ENCODE results near the gene HDDC2. TPM values are rescaled to one million over a fixed set of nuclear protein-coding genes. Genes with fewer than 3 reads are reported as not detected.

Gene HDDC2
- total and polyA plus RNA-seq, 12 donors, result 94.2 to 166 (median 125) TPM

- intact Hi-C loops (cut with DNase I), result no loop called here
Measured at GRCh38 chr6:125245523-125246264, 56.1 kb downstream of the HDDC2 start.

GRCh38 chr6:125245109-125245508 is 56.7 kb downstream of the HDDC2 start:
- TF ChIP-seq CTCF (IDR thresholded peaks at IDR 0.05), result no peak
- no peak for TF ChIP-seq POLR2A (IDR thresholded peaks at IDR 0.05)
- WGBS, 4 donors, result 89 to 97% (median 95%) methylated on average over 1 to 4 of the region's 4 CpGs

More at GRCh38 chr6:125245523-125246264, 56.1 kb downstream of the HDDC2 start:
- H3K27me3 ChIP-seq, result no peaks in the 10 kb centered on the region
- no peaks in the 10 kb centered on the region for H3K9me3 ChIP-seq (replicated peaks in 1 of 3)
- peaks cover 15 to 23% of the 10 kb centered on the region in 2 donors for H3K4me1 ChIP-seq (replicated peaks in 1 of 2)
- 92 to 96% (median 95%) methylated on average over 7 of the region's 7 CpGs for WGBS, 4 donors
- TF ChIP-seq POLR2A (IDR thresholded peaks at IDR 0.05), result no peak
- no peak for TF ChIP-seq CTCF (IDR thresholded peaks at IDR 0.05)
- peak overlapping the region in 1 of 5 donors; percentile 34 for H3K27ac ChIP-seq
- H3K36me3 ChIP-seq (replicated peaks in 1 of 2), result no peaks in the 10 kb centered on the region
- DNase-seq, result no peak
- no peak overlapping the region for H3K4me3 ChIP-seq

GRCh38 chr6:125237764-125238163 is 64.0 kb downstream of the HDDC2 start:
- Histone ChIP-seq H3K4me1 (replicated peaks in 1 of 2) (peaks cover 10 to 17% of the 10 kb centered on the region in 2 donors), H3K27ac (no peak overlapping the region), H3K36me3 (replicated peaks in 1 of 2) (no peaks in the 10 kb centered on the region), H3K9me3 (replicated peaks in 1 of 3) (no peaks in the 10 kb centered on the region), H3K27me3 (no peaks in the 10 kb centered on the region), H3K4me3 (no peak overlapping the region)
- WGBS, 4 donors, result 92 to 95% (median 94%) methylated on average over 4 of the region's 4 CpGs
- no peak for DNase-seq
- intact Hi-C loops (cut with DNase I), result no loop called here
- TF ChIP-seq CTCF (IDR thresholded peaks at IDR 0.05), result no peak
- TF ChIP-seq POLR2A (IDR thresholded peaks at IDR 0.05), result no peak

More at GRCh38 chr6:125245109-125245508, 56.7 kb downstream of the HDDC2 start:
- Histone ChIP-seq H3K4me3 (no peak overlapping the region), H3K9me3 (replicated peaks in 1 of 3) (no peaks in the 10 kb centered on the region), H3K27ac (peak overlapping the region in 1 of 5 donors; percentile 7), H3K27me3 (no peaks in the 10 kb centered on the region), H3K36me3 (replicated peaks in 1 of 2) (no peaks in the 10 kb centered on the region), H3K4me1 (replicated peaks in 1 of 2) (peaks cover 15 to 23% of the 10 kb centered on the region in 2 donors)
- DNase-seq, result no peak
- intact Hi-C loops (cut with DNase I), result no loop called here

DNA sequence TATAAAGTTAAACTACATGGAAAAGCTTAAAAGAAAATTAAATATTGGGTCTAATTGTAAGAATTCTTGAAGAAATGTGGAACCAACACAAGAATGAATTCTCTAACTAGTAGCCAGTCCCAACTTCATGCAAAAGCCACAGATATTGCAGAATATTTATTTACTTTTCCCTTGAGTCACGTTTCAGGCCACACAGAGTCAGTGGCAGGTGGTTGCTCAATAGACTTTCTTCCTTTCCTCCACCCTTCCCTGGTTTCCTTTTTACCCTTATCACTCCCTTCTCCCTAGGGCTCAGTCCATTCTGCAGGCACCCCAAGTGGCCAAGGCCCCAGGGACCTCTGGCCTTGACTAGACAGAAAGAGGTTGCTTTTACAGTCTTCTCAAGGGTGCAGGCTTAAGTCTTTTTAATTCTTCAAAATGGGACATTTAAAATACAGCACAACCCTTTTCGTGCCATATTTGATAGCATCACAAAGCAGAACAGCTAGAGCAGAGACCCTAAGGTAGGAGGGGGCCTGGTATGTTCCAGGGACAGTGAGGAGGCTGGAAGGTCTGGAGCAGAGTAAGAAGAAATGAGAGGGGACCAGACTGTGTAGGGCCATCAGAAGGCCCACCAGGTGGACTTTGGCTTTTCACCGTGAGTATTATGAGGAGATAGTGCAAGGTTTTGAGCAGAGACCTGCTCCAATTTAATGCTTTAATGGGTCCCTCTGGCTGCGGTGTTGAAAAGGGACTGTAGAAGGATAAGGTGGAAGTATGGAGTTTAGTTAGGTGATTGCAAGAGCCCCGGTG is 65.0 kb downstream of the HDDC2 start:
- Histone ChIP-seq H3K36me3 (replicated peaks in 1 of 2) (no peaks in the 10 kb centered on the region), H3K9me3 (replicated peaks in 1 of 3) (no peaks in the 10 kb centered on the region), H3K27ac (peak overlapping the region in 2 of 5 donors; percentile 33 to 38), H3K4me1 (replicated peaks in 1 of 2) (peaks cover 20 to 28% of the 10 kb centered on the region in 2 donors), H3K27me3 (no peaks in the 10 kb centered on the region), H3K4me3 (no peak overlapping the region)
- TF ChIP-seq POLR2A (IDR thresholded peaks at IDR 0.05) (no peak), CTCF (IDR thresholded peaks at IDR 0.05) (no peak)
- 73 to 80% (median 79%) methylated on average over 5 of the region's 5 CpGs for WGBS, 4 donors
- intact Hi-C loops (cut with DNase I), result no loop called here
- DNase-seq, result no peak

Measured in adrenal gland (tissue), 12 donors.